Adrenal gland (tissue), 5 donors: Measurements from ENCODE around the gene ZNF516.

Experiments
- CTCF ChIP-seq, 6 experiments: fragments of 450-650 bp in 4 of 6; fragments of 200-600 bp in 2 of 6; sonication (generic) in 1 of 6; IDR thresholded peaks; 1 replicate in 5 of 6; 2 replicates in 1 of 6; pipeline versions ENCODE4 v1.5.1 to v1.8.0; 2016 to 2021; ENCODE audit warnings: antibody characterized with exemption in 6 of 6, mild to moderate bottlenecking in 2 of 6, moderate library complexity in 1 of 6
- POLR2A ChIP-seq, 2 donors: fragments of 450-650 bp; IDR thresholded peaks; one replicate each; pipeline ENCODE4 v1.6.1; 2017; ENCODE audit warnings: antibody characterized with exemption in 2 of 2, mild to moderate bottlenecking in 2 of 2, moderate library complexity in 1 of 2
- donor health status: DM: no; HTN: no; CAD: no.

GRCh38 chr18:76530391-76530790 lies 35.3 kb upstream of the ZNF516 start:
- no peak for TF ChIP-seq POLR2A (IDR thresholded peaks at IDR 0.05)
- no peak for TF ChIP-seq CTCF (IDR thresholded peaks at IDR 0.05)
